ENCODE data around the gene PER2.

The PER2 gene

GRCh38 chr2:238254095-238254723 lies 34.2 kb downstream of the PER2 start:
- H3K4me3 ChIP-seq (ENCODE audit: control insufficient read depth, low read depth, low read length) = no peak overlapping the region
- TF ChIP-seq CTCF (conservative IDR thresholded peaks at IDR 0.05; ENCODE audit: control insufficient read depth, insufficient read depth, low read depth, low read length) = no peak
- DNase-seq (ENCODE audit: low read depth) = no peak

GRCh38 chr2:238252766-238253630 lies 35.4 kb downstream of the PER2 start:
- no peak for TF ChIP-seq CTCF (conservative IDR thresholded peaks at IDR 0.05; ENCODE audit: control insufficient read depth, insufficient read depth, low read depth, low read length)
- no peak overlapping the region for H3K4me3 ChIP-seq (ENCODE audit: control insufficient read depth, low read depth, low read length)
- no peak for DNase-seq (ENCODE audit: low read depth)

- no peak for DNase-seq (ENCODE audit: low read depth)
- no peak overlapping the region for H3K4me3 ChIP-seq (ENCODE audit: control insufficient read depth, low read depth, low read length)
- no peak for TF ChIP-seq CTCF (conservative IDR thresholded peaks at IDR 0.05; ENCODE audit: control insufficient read depth, insufficient read depth, low read depth, low read length)
These were observed 36.4 kb downstream of the PER2 start for GRCh38 chr2:238251986-238252385.

GRCh38 chr2:238251331-238251730 lies 37.1 kb downstream of the PER2 start:
- H3K4me3 ChIP-seq (ENCODE audit: control insufficient read depth, low read depth, low read length) = no peak overlapping the region
- no peak for TF ChIP-seq CTCF (conservative IDR thresholded peaks at IDR 0.05; ENCODE audit: control insufficient read depth, insufficient read depth, low read depth, low read length)
- no peak for DNase-seq (ENCODE audit: low read depth)

- TF ChIP-seq CTCF (conservative IDR thresholded peaks at IDR 0.05; ENCODE audit: control insufficient read depth, insufficient read depth, low read depth, low read length) = no peak
- H3K4me3 ChIP-seq (ENCODE audit: control insufficient read depth, low read depth, low read length) = no peak overlapping the region
- no peak for DNase-seq (ENCODE audit: low read depth)
These were observed 37.5 kb downstream of the PER2 start for GRCh38 chr2:238250896-238251295.

GRCh38 chr2:238247841-238248453 lies 40.5 kb downstream of the PER2 start:
- H3K4me3 ChIP-seq (ENCODE audit: control insufficient read depth, low read depth, low read length) = no peak overlapping the region
- no peak for TF ChIP-seq CTCF (conservative IDR thresholded peaks at IDR 0.05; ENCODE audit: control insufficient read depth, insufficient read depth, low read depth, low read length)
- DNase-seq (ENCODE audit: low read depth) = no peak

Measured in fibroblast of mammary gland (primary cell).